NK-92 treated with Interleukin-12 subunit alpha and Interleukin-12 subunit beta, amount 100 ng/mL, for 24 hours (cell line): Measurements from ENCODE around the gene SLC35B2.
A peak's percentile ranks its signal among the peaks of the same experiment; 100 is the strongest.
"Not testable (repeated sequence)": the region's sequence is repeated elsewhere in the genome, so short reads cannot be mapped to it uniquely, and the experiment has no call there.

Source experiments
- DNase-seq: peaks from one replicate; lab custom pipeline; 2025; lab: John Stamatoyannopoulos, UW

Gene SLC35B2

GRCh38 chr6:44234101-44235025 lies 23.0 kb downstream of the SLC35B2 start:
- DNase-seq: no peak

- no peak for DNase-seq
Observed at GRCh38 chr6:44233567-44234100, 23.7 kb downstream of the SLC35B2 start.

GRCh38 chr6:44232676-44233566 lies 24.4 kb downstream of the SLC35B2 start:
- DNase-seq: no peak

GRCh38 chr6:44231426-44231825 lies 25.9 kb downstream of the SLC35B2 start:
- not testable (repeated sequence) for DNase-seq

- DNase-seq: no peak
Observed at GRCh38 chr6:44230034-44230675, 27.2 kb downstream of the SLC35B2 start.

- DNase-seq: no peak
Observed at GRCh38 chr6:44229376-44230033, 27.8 kb downstream of the SLC35B2 start.

GRCh38 chr6:44228836-44229235 lies 28.5 kb downstream of the SLC35B2 start:
- no peak for DNase-seq

- DNase-seq: no peak
Observed at GRCh38 chr6:44228433-44228832, 28.9 kb downstream of the SLC35B2 start.

GRCh38 chr6:44228031-44228430 lies 29.3 kb downstream of the SLC35B2 start:
- DNase-seq: no peak

- no peak for DNase-seq
Observed at GRCh38 chr6:44227148-44227793, 30.1 kb downstream of the SLC35B2 start.

GRCh38 chr6:44226368-44227147 lies 30.8 kb downstream of the SLC35B2 start:
- DNase-seq: no peak

- DNase-seq: no peak
Observed at GRCh38 chr6:44225579-44226325, 31.6 kb downstream of the SLC35B2 start.

- DNase-seq: no peak
Observed at GRCh38 chr6:44224965-44225305, 32.4 kb downstream of the SLC35B2 start.

GRCh38 chr6:44224029-44224964 lies 33.0 kb downstream of the SLC35B2 start:
- no peak for DNase-seq

- DNase-seq: peak; percentile 76
Observed at GRCh38 chr6:44223319-44224028, 33.9 kb downstream of the SLC35B2 start, which contains the start of gene SLC29A1. TSS of gene SLC29A1 (plus strand) at chr6:44223595. CDS start at chr6:44227314, 3,719 bp downstream.

- no peak for DNase-seq
Observed at GRCh38 chr6:44222486-44223318, 34.6 kb downstream of the SLC35B2 start.

GRCh38 chr6:44221961-44222335 lies 35.4 kb downstream of the SLC35B2 start:
- no peak for DNase-seq
